Smooth muscle cell (in vitro differentiated cells): ENCODE data around the gene FERMT3. TPM values are rescaled to one million over a fixed set of nuclear protein-coding genes. Genes with fewer than 3 reads are reported as not detected.

ENCODE experiments used
- DNase-seq: peaks from one replicate; lab custom pipeline; 2025; ENCODE audit not compliant: unreplicated experiment; lab: John Stamatoyannopoulos, UW
- H2AFZ ChIP-seq: fragments of 200-600 bp; sonication (generic); 2 replicates; pipeline ENCODE4 v1.6.0; 2016; ENCODE audit warnings: antibody characterized with exemption, low read depth, mild to moderate bottlenecking
- H3F3A ChIP-seq: fragments of 200-600 bp; sonication (generic); 2 replicates; pipeline ENCODE4 v1.6.0; 2017; ENCODE audit warnings: antibody characterized with exemption, low read depth
- H3K27ac ChIP-seq: fragments of 200-600 bp; sonication (generic); 2 replicates; pipeline ENCODE4 v1.5.1; 2016; ENCODE audit warnings: low read depth, mild to moderate bottlenecking
- H3K27me3 ChIP-seq: fragments of 200-600 bp; sonication (generic); 2 replicates; pipeline ENCODE4 v1.6.1; 2016; ENCODE audit warnings: low read depth, mild to moderate bottlenecking
- H3K36me3 ChIP-seq: fragments of 200-600 bp; sonication (generic); 2 replicates; pipeline ENCODE4 v1.5.1; 2016; ENCODE audit warnings: low read depth
- H3K4me1 ChIP-seq: fragments of 200-600 bp; sonication (generic); 2 replicates; pipeline ENCODE4 v1.5.1; 2016; ENCODE audit warnings: low read depth
- H3K4me2 ChIP-seq: fragments of 200-600 bp; sonication (generic); 2 replicates; pipeline ENCODE4 v1.6.0; 2016; ENCODE audit warnings: mild to moderate bottlenecking
- H3K4me3 ChIP-seq: fragments of 200-600 bp; sonication (generic); 2 replicates; pipeline ENCODE4 v1.5.1; 2016; ENCODE audit warnings: mild to moderate bottlenecking
- H3K79me2 ChIP-seq: fragments of 200-600 bp; sonication (generic); 2 replicates; pipeline ENCODE4 v1.6.0; 2016; ENCODE audit warnings: low read depth, mild to moderate bottlenecking
- H3K9ac ChIP-seq: fragments of 200-600 bp; sonication (generic); 2 replicates; pipeline ENCODE4 v1.6.0; 2016; ENCODE audit warnings: low read depth
- H3K9me3 ChIP-seq: fragments of 200-600 bp; sonication (generic); replicated peaks from 2 replicates; pipeline ENCODE4 v1.5.1; 2016; ENCODE audit warnings: low read depth
- H4K20me1 ChIP-seq: fragments of 200-600 bp; sonication (generic); 2 replicates; pipeline ENCODE4 v1.6.0; 2016; ENCODE audit warnings: low read depth
- WGBS: methylation state at CpG from one replicate; pipeline ENCODE4 v1.1.7; 2016; ENCODE audit warnings: low lambda C conversion rate; 5-methylcytosine and 5-hydroxymethylcytosine counted together
- polyA plus RNA-seq: library from polyadenylated mRNA; unstranded; fragments of >200 nt; fragmentation: Nextera tagmentation; extraction: Ambion mirVana; gene quantifications from 2 replicates; pipeline ENCODE4 v1.2.1, GENCODE V29; 2016
- total RNA-seq: library from RNA; depleted of rRNA; stranded (reverse); fragments of >200 nt; gene quantifications from 2 replicates; pipeline ENCODE4 v1.2.3, GENCODE V29; 2014
- TF ChIP-seq, protein P1 (sequence below): fragments of 200-600 bp; sonication (generic); IDR thresholded peaks from 2 replicates; pipeline ENCODE4 v1.5.1; 2017; ENCODE audit warnings: borderline replicate concordance, mild to moderate bottlenecking, antibody characterized with exemption; ENCODE audit not compliant: insufficient read depth, poor library complexity, severe bottlenecking

Gene FERMT3
- total and polyA plus RNA-seq, 2 experiments from 2014 or later, result 1.2 to 3.7 TPM

DNA sequence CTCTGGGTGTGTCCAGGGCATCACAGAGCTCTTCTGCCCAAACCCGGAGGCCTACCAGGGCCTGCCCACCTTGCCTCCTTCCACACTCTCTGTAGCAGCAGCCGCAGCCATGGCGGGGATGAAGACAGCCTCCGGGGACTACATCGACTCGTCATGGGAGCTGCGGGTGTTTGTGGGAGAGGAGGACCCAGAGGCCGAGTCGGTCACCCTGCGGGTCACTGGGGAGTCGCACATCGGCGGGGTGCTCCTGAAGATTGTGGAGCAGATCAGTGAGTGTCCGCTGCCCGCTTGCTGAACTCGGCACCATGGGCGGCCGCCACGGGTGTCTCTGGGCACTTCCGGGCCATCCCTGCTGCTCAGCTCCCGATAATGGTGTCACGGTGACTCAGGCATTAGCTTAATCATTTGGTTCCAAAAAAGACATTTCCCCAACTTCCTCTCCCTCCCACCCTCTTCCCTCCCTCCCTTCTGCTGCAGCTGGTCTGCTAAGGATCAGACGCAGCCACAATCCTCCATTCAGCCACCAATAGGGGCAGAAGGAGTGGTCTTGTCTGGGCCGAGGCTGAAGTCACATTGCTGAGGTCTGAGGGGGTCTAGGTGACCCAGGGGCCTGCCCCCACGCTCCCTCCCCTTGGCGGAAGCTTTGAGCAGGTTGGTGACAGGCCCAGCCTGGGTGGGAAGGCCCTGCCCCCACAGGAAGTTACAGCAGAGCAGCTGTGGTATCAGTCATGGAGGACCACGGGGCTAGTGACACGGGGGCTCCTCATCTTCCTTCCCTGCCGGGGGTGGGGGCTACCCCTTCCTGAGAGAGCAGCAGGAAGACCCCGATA lies 950 bp downstream of the FERMT3 start:
- Histone ChIP-seq H3K9ac (peak overlapping the region; percentile 49), H3K9me3 (no peaks in the 10 kb centered on the region), H3K79me2 (no peaks in the 10 kb centered on the region), H3K27ac (peak overlapping the region; percentile 72), H2AFZ (no peak overlapping the region), H3K4me2 (peak overlapping the region; percentile 21), H3K27me3 (no peaks in the 10 kb centered on the region), H3F3A (no peaks in the 10 kb centered on the region), H4K20me1 (peaks cover 4% of the 10 kb centered on the region), H3K4me3 (no peak overlapping the region), H3K36me3 (peaks cover 3% of the 10 kb centered on the region), H3K4me1 (no peaks in the 10 kb centered on the region)
- DNase-seq, result no peak
- TF ChIP-seq, protein P1, sequence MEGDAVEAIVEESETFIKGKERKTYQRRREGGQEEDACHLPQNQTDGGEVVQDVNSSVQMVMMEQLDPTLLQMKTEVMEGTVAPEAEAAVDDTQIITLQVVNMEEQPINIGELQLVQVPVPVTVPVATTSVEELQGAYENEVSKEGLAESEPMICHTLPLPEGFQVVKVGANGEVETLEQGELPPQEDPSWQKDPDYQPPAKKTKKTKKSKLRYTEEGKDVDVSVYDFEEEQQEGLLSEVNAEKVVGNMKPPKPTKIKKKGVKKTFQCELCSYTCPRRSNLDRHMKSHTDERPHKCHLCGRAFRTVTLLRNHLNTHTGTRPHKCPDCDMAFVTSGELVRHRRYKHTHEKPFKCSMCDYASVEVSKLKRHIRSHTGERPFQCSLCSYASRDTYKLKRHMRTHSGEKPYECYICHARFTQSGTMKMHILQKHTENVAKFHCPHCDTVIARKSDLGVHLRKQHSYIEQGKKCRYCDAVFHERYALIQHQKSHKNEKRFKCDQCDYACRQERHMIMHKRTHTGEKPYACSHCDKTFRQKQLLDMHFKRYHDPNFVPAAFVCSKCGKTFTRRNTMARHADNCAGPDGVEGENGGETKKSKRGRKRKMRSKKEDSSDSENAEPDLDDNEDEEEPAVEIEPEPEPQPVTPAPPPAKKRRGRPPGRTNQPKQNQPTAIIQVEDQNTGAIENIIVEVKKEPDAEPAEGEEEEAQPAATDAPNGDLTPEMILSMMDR, result no peak
- WGBS, result 58% methylated on average over 30 of the region's 30 CpGs

DNA sequence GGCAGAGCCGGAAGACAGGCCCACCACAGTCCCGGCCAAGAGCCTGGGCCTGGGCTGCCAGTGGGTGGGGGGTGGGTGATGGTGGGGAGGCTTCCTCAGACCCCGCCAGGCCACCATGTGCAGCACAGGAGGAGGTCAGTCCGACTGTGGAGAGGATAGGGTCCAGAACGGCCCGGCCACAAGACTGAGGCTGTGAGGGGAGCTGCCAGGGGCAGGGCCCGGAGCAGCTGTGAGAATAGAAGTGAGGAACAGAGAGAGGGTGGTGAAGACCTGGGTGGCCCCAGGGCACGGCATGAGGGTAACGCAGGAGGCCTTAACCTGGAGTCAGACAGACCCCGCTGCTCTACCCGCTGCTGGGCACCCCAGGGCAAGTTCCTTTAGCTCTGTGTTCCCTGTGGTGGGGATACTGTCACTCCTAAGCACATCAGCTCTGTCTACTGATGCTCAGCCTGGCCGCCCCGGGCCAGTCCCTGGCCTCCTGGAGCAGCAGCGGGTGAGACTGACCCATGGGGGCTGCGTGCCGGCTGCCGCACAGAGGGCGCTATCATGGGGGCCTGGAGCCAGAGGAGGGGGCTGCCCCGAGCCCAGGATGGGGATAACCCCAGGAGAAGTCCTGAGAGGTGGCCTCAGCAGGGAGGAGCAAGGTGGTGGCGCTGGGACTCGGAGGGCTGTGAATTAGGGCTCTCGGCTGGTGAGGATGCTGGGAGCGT lies 1.7 kb downstream of the FERMT3 start:
- Histone ChIP-seq H2AFZ (no peak overlapping the region), H4K20me1 (no peaks in the 10 kb centered on the region), H3F3A (no peaks in the 10 kb centered on the region), H3K27me3 (no peaks in the 10 kb centered on the region), H3K4me2 (peak overlapping the region; percentile 15), H3K79me2 (no peaks in the 10 kb centered on the region), H3K9ac (peak overlapping the region; percentile 49), H3K9me3 (no peaks in the 10 kb centered on the region), H3K4me3 (no peak overlapping the region), H3K4me1 (no peaks in the 10 kb centered on the region), H3K27ac (peak overlapping the region; percentile 47), H3K36me3 (peaks cover 3% of the 10 kb centered on the region)
- TF ChIP-seq, protein P1, result no peak
- WGBS, result 93% methylated on average over 23 of the region's 23 CpGs
- DNase-seq, result no peak

DNA sequence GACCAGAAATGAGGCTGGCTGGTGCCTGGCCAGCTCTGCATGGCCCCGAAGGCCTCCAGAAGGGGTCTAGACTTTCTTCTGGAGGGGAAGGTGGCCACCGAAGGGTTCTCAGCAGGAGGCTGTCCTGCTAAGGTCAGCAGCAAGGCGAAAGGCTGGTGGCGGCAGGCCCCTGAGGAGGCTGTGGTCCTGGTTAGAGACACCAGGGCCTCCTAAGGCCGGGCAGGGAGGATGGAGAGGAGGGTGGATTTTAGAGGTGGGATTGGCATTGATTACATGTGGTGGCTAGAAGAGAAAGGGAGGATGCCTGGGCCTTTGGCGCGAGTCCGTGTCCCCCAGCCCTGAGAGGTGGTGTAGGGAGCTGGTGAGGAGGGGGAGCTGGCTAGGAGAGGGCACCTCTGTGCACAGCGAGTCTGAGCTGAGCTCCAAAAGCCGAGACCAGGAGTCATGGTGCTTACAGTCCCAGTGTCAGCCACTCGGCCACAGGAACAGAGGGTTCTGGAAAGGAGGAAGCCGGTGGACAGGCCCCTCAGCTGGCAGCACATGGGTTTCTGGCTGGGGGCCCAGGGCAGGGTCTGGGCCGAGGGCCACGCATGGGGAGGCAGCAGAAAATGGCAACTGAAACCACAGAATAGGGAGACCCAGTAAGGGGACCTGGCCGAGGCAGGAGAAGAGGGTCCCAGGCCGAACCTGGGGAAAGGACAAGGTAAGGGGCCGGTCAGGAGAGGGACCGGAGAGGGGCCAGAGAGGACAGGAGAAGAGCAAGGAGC lies 2.5 kb downstream of the FERMT3 start:
- Histone ChIP-seq H3K4me3 (no peak overlapping the region), H3K9me3 (no peaks in the 10 kb centered on the region), H3K27ac (no peak overlapping the region), H3K36me3 (no peaks in the 10 kb centered on the region), H3K27me3 (no peaks in the 10 kb centered on the region), H3K9ac (no peak overlapping the region), H3K4me1 (no peaks in the 10 kb centered on the region), H3K79me2 (no peaks in the 10 kb centered on the region), H4K20me1 (no peaks in the 10 kb centered on the region), H3K4me2 (no peak overlapping the region), H3F3A (no peaks in the 10 kb centered on the region), H2AFZ (no peak overlapping the region)
- TF ChIP-seq, protein P1, result no peak
- 91% methylated on average over 14 of the region's 18 CpGs for WGBS
- DNase-seq, result no peak
